ENCODE results near the gene ODC1. TPM values are rescaled to one million over a fixed set of nuclear protein-coding genes. Genes with fewer than 3 reads are reported as not detected.

Gene ODC1
- total RNA-seq, 1 experiment from 2014 or later, result 46.6 TPM

DNA sequence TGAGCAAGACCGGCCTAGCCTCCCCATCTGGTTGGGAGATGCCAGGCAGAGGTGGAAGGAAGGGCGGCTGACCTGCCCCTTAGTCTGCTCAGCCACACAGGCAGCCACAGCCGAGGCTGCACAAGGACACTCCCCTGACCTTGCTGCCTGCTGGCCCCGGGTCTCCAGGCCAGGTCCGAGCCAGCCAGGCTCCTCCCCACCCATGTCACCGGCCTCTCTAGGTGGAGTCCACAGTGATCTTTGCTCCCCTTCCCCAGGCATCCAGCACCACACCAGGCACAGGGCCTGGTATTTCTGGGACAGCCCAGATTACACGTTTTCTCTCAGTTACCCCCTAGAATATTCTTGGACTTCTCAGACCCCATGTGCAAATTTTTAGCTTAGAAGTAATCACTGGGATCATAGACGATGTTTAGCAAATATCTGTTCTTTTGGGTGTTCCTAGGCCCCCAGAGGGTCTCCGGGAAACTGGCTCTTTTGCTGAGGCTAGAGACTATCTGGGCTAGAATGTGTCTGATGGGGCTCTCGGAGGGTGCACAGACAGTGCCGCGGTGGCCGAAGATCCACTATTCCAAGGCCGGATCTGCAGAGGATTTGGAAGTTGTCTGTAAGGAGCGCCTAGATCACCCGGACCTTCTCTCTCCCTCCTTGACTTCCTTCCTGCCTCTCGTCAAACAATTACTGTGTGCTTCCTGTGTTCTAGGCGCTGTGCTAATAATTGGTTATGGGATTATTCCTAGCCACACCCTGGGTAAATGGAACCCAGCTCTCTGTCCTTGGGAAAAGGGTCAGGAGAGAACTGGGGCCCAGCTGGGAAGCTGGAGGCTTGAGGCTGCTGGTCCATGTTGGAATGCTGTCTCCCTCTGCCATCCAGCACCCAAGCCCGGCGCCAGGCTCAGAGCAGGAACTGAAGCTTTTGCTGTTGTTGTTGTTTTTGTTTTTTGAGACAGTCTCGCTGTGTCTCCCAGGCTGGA lies 46.9 kb downstream of the ODC1 start (continued):
- TF ChIP-seq USF1 (CRISPR knock-in tag; IDR thresholded peaks at IDR 0.05) (no peak), NR2C2 (CRISPR knock-in tag; IDR thresholded peaks at IDR 0.05) (no peak), RELA (CRISPR knock-in tag; IDR thresholded peaks at IDR 0.05; ENCODE audit: borderline replicate concordance) (no peak), ZNF219 (CRISPR knock-in tag; IDR thresholded peaks at IDR 0.05; ENCODE audit: borderline replicate concordance) (no peak), ETV6 (CRISPR knock-in tag; IDR thresholded peaks at IDR 0.05) (no peak)

GRCh38 chr2:10400568-10400977 lies 47.6 kb downstream of the ODC1 start:
- DNase-seq (ENCODE audit: low spot score), result no peak
- no peaks in the 10 kb centered on the region for H3K27me3 Mint-ChIP-seq (ENCODE audit: low read depth)
- H3K27ac Mint-ChIP-seq, result no peak overlapping the region
- ATAC-seq, result no peak
- H3K36me3 Mint-ChIP-seq, result peaks cover 5% of the 10 kb centered on the region
- TF ChIP-seq, protein P1, sequence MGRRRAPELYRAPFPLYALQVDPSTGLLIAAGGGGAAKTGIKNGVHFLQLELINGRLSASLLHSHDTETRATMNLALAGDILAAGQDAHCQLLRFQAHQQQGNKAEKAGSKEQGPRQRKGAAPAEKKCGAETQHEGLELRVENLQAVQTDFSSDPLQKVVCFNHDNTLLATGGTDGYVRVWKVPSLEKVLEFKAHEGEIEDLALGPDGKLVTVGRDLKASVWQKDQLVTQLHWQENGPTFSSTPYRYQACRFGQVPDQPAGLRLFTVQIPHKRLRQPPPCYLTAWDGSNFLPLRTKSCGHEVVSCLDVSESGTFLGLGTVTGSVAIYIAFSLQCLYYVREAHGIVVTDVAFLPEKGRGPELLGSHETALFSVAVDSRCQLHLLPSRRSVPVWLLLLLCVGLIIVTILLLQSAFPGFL (CRISPR knock-in tag; IDR thresholded peaks at IDR 0.05; ENCODE audit: borderline replicate concordance), result no peak
- TF ChIP-seq GABPB1 (CRISPR knock-in tag; IDR thresholded peaks at IDR 0.05) (no peak), CTCF (IDR thresholded peaks at IDR 0.05) (no peak), E2F5 (CRISPR knock-in tag; IDR thresholded peaks at IDR 0.05) (no peak), STAT6 (CRISPR knock-in tag; conservative IDR thresholded peaks at IDR 0.05; ENCODE audit: low read depth) (no peak), ZNF232 (CRISPR knock-in tag; IDR thresholded peaks at IDR 0.05) (no peak)
- CTCF ChIA-PET, result no interaction called here
- POLR2A ChIA-PET, result no interaction called here
- H3K9me3 Mint-ChIP-seq, result no peaks in the 10 kb centered on the region
- H3K4me1 Mint-ChIP-seq, result peaks cover 9% of the 10 kb centered on the region
- no peak overlapping the region for H3K4me3 Mint-ChIP-seq

- ChIA-PET CTCF (no interaction called here), POLR2A (no interaction called here)
- ATAC-seq, result no peak
- DNase-seq (ENCODE audit: low spot score), result no peak
- Mint-ChIP-seq H3K9me3 (no peaks in the 10 kb centered on the region), H3K27me3 (ENCODE audit: low read depth) (no peaks in the 10 kb centered on the region), H3K36me3 (peaks cover 5% of the 10 kb centered on the region), H3K4me3 (no peak overlapping the region), H3K4me1 (peaks cover 11% of the 10 kb centered on the region), H3K27ac (no peak overlapping the region)
- TF ChIP-seq GRHL2 (CRISPR knock-in tag; IDR thresholded peaks at IDR 0.05; ENCODE audit: insufficient replicate concordance, severe bottlenecking) (no peak), GABPB1 (CRISPR knock-in tag; IDR thresholded peaks at IDR 0.05) (no peak), ELF4 (CRISPR knock-in tag; IDR thresholded peaks at IDR 0.05; ENCODE audit: low read depth) (no peak), ZNF263 (CRISPR knock-in tag; IDR thresholded peaks at IDR 0.05; ENCODE audit: low read depth) (no peak), EMX1 (CRISPR knock-in tag; IDR thresholded peaks at IDR 0.05) (no peak), ESRRA (CRISPR knock-in tag; IDR thresholded peaks at IDR 0.05; ENCODE audit: borderline replicate concordance) (no peak), SMAD3 (CRISPR knock-in tag; IDR thresholded peaks at IDR 0.05; ENCODE audit: borderline replicate concordance) (no peak), NR1H2 (CRISPR knock-in tag; IDR thresholded peaks at IDR 0.05) (no peak)
- TF ChIP-seq, protein P2, sequence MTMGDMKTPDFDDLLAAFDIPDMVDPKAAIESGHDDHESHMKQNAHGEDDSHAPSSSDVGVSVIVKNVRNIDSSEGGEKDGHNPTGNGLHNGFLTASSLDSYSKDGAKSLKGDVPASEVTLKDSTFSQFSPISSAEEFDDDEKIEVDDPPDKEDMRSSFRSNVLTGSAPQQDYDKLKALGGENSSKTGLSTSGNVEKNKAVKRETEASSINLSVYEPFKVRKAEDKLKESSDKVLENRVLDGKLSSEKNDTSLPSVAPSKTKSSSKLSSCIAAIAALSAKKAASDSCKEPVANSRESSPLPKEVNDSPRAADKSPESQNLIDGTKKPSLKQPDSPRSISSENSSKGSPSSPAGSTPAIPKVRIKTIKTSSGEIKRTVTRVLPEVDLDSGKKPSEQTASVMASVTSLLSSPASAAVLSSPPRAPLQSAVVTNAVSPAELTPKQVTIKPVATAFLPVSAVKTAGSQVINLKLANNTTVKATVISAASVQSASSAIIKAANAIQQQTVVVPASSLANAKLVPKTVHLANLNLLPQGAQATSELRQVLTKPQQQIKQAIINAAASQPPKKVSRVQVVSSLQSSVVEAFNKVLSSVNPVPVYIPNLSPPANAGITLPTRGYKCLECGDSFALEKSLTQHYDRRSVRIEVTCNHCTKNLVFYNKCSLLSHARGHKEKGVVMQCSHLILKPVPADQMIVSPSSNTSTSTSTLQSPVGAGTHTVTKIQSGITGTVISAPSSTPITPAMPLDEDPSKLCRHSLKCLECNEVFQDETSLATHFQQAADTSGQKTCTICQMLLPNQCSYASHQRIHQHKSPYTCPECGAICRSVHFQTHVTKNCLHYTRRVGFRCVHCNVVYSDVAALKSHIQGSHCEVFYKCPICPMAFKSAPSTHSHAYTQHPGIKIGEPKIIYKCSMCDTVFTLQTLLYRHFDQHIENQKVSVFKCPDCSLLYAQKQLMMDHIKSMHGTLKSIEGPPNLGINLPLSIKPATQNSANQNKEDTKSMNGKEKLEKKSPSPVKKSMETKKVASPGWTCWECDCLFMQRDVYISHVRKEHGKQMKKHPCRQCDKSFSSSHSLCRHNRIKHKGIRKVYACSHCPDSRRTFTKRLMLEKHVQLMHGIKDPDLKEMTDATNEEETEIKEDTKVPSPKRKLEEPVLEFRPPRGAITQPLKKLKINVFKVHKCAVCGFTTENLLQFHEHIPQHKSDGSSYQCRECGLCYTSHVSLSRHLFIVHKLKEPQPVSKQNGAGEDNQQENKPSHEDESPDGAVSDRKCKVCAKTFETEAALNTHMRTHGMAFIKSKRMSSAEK (CRISPR knock-in tag; IDR thresholded peaks at IDR 0.05; ENCODE audit: borderline replicate concordance), result no peak
- TF ChIP-seq, protein P3, sequence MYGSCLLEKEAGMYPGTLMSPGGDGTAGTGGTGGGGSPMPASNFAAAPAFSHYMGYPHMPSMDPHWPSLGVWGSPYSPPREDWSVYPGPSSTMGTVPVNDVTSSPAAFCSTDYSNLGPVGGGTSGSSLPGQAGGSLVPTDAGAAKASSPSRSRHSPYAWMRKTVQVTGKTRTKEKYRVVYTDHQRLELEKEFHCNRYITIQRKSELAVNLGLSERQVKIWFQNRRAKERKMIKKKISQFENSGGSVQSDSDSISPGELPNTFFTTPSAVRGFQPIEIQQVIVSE (CRISPR knock-in tag; IDR thresholded peaks at IDR 0.05; ENCODE audit: borderline replicate concordance), result no peak
Measured at GRCh38 chr2:10400002-10400401, 48.1 kb downstream of the ODC1 start.
